GM19328 (cell line): Measurements from ENCODE around the gene CASP7.

Experiments
- ATAC-seq: cut with Tn5 transposase; IDR thresholded peaks from one replicate; pipeline ENCODE4 v1.9.1; 2021; ENCODE audit warnings: mild to moderate bottlenecking, moderate library complexity; ENCODE audit not compliant: unreplicated experiment

Gene CASP7

DNA sequence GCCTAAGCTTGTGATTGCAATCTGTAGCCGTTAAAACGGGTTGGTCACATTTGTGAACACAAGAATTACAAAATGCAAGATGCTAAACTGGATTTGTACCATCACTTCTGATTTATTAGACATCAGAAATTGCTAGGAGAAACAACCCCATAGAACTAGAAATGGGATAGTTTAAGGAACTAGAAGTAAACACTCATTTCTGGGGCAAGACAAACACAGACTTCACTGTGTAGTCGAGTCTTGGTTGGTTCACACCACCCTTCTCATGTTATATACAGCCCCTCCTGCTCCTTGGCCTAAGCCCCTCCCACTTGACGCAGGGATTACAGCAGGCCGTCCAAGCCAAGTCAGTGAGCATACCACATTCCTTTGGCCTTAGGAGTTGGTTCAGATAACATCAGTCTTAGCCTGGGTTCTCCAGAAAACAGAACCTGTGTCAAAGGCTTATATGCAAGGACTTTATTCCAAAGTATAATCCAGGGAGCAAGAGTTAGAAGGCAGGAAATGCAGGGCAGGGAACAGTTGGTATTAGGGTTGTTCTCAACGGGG, 13.8 kb upstream of the CASP7 start:
- no peak for ATAC-seq

DNA sequence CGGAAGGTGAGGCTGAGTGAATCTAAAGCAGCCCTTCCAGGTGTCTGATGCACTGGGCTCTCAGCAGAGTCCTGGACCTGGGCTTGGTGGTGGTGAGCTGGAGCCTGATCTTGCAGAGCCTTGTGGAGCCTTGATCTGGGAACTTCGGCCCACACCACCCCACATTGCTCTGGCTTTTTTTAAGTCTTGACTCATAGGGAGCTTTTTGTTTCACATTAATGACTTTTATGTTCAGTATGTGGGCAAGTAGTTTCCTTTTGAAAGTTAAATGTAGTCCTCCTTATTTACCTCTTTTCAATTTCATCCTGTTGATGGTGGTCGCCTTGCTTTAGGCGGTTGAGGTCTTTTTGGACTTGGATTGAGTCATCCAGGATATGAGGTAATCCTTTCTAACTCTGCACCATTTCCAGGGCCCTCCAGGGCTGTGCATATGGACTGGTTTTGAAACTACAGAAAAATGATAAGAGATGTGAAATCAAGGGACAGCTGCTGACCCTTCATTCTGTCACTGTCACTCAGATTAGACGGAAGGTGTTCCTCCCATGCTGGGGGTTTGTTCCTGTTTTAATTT, 12.9 kb upstream of the CASP7 start:
- peak; percentile 63 for ATAC-seq

- ATAC-seq, result peak; percentile 10
Observed at GRCh38 chr10:113680190-113681111, 739 bp downstream of the CASP7 start.

DNA sequence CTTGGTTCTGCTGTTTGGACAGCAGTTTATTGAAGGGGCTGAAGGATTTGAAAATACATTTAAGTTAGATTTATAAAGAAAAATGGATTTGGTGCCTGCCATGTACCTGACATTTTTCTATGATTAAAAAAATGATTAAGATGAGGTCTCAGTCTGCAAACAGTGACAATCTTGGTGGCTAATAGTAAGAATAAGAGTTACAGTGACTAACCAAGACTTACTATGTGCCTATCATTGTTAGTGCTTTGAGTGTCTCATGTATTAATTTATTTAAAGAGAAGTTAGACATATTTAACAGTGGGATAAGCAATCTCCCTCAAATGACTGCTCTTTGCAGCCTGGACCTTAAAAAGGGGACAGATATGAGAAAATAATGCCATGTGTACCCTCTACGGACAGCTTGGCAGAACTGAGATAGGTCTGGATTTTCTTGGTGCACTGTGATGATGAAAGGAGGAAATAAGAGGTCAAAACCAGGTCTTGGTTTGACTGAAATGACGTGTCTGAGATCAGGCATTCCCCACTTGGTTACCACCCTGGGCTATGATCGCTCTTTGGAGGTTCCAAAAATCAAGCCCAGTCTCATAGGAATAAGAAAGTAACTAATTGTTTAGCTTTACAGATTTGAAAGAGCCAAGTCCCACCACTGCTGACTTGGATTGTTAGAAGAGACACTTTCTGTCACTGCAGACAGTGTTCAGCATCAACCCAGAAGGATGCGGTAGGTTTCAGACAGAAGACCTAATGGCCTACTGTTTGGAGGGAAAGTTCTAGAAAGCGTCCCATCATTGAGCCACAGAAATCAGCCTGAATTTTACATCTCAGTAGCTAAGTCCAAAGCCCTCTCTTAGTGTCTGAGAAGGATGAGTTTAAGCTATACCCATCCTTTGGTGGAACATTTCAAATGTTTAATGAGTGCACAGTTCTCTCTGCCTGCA, 2.1 kb downstream of the CASP7 start:
- ATAC-seq, result peak; percentile 41

DNA sequence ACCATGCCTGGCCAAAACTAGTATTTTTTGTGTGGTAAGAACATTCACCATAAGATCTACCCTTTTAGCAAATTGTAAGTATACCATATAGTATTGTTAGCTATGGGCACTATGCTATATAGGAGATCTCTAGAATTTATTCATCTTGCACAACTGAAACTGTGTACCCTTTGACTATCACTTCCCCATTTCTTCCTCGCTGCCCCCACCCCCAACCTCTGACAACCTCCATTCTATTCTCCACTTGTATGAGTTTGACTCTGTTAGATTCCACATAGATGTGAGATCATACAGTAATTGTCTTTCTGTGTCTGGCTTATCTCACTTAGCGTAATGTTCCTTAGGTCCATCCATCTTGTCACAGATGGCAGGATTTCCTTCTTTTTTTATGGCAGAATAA, 3.6 kb downstream of the CASP7 start:
- no peak for ATAC-seq

GRCh38 chr10:113686028-113686427, 6.3 kb downstream of the CASP7 start:
- no peak for ATAC-seq

GRCh38 chr10:113687037-113687436, 7.3 kb downstream of the CASP7 start:
- ATAC-seq, result no peak

DNA sequence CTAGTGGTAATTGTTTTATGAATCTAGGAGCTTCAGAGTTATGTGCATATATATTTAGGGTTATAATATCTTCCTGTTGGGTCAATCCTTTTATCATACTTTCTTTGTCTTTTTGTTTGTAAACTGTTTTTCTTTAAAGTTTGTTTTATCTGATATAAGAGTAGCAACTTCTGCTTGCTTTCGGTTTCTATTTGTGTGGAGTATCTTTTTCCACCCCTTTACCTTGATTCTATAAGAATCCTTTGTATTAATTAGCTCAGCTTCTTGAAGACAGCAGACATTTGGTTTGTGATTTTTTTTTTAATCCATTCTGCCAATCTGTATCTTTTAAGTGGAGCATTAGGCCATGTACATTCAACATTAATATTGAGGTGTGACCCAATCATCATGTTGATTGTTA, 9.3 kb downstream of the CASP7 start:
- ATAC-seq, result no peak

DNA sequence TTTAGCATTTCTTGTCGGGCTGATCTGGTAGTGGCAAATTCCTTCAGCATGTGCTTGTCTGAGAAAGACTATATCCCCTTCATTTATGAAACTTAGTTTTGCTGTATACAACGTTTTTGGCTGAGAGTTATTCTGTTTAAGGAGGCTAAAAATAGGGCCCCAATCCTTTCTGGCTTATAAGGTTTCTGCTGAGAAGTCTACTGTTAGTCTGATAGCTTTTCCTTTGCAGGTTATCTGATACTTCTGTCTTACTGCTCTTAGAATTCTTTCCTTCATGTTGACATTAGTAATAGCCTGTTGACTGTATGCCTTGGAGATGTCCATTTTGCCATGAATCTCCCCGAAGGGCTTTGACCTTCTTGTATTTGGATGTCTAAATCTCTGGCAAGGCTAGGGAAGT, 9.9 kb downstream of the CASP7 start:
- no peak for ATAC-seq

DNA sequence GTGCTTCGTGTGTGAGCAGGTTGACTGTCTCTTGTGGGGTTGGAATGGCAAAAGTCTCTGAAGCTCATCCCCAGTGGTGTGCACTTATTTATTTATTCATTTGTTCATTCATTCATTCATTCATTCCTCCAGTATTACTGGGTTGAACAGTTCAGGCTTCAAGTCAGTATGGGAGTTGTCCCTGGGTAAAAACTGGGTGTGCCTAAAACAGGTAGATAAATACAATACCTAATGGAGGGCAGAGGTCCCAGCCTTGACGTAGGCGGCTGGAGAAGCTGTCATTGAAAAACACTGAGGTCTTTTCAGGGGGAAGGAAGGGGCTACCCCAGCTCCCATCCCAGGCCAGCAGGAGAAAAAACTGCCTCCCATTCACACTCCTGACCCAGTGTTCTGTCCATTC, 11.0 kb downstream of the CASP7 start:
- no peak for ATAC-seq

- ATAC-seq, result no peak
Observed at GRCh38 chr10:113691381-113691780, 11.7 kb downstream of the CASP7 start.

GRCh38 chr10:113692271-113692670, 12.6 kb downstream of the CASP7 start:
- no peak for ATAC-seq

DNA sequence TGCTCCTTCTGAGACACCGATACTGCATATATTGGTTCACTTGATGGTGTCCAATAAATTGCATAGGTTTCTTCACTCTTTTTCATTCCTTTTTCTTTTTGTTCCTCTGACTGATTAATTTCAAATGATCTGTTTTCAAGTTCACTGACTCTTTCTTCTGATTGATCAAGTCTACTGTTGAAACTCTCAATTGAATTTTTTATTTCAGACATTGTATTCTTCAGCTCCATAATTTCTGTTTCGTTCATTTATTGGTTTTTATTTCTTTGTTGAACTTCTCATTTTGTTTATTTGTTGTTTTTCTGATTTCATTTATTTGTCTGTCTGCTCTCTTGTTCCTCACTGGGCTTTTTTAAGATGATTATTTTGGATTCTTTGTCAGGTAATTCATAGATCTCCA, 13.6 kb downstream of the CASP7 start:
- ATAC-seq, result no peak

GRCh38 chr10:113695691-113696090, 16.0 kb downstream of the CASP7 start:
- no peak for ATAC-seq

DNA sequence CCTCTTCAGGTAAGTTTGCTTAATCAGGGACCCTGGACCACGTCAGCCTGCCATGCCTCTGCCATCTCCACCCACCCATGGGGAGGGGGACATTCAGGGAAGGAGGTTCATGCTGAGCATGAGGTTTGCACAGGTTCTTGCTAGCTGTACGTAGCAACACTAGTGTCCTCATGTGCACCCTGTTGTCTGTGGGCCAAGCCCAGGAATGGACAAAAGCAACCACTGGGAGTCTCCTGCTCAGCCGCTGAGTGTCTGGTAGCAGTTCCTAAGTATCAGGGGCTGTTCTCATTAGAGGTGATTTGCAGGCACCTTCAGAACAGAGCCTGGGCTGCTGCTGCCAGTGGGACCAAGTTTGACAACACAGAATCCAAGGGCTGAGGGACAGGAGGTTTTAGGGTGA, 17.9 kb downstream of the CASP7 start:
- ATAC-seq, result no peak

- no peak for ATAC-seq
Observed at GRCh38 chr10:113704637-113705343, 25.1 kb downstream of the CASP7 start.

DNA sequence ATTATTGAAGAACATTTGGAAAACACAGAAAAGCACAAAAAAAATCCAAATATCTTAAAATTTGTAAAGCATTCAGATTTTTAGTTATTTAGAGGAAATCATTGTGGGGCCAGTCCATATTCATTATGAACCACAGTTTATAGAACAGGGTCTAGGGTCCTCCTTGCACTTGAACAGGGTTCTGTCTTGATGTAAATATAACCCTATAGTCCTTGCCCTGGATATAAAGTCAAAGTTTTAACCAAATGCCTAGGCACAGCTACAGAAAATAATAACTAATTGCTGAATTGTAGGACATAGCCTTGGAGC, 25.6 kb downstream of the CASP7 start:
- ATAC-seq, result no peak

DNA sequence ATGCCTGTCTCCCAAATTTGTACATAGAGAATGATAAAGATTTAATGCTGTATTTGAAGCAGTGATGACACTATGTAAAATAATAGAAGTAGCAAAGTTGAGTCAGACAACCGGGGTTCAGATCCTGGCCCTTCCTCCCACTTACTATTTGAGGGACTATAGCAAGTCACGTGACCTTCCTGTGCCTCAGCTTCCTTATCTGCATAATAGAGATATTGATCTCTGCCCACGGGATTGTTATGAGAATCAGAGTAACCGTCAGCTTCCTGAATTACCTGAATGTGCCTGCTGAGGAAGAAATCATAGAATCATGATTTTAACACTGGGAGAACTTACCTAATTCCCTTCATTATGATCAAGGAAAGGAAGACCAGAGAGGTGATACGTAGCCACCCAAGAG, 26.9 kb downstream of the CASP7 start:
- ATAC-seq, result no peak

DNA sequence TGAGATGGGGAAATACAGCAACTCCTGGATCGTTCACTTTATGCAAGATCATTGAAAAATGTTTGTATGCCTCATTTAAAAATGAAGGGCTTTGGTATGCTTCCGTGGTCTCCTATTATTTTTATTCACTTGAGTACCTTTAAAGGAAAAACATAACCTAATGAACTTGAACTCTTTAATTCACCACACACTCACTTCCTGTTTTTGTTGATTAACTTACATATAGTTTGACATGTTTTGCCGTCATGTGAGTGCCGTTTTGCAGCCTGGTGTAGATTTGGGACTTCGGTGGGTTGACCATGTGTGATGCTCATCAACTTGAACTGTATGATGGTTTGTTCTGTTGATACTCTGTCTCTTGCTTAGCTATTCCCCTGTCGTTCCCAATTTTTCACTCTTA, 28.9 kb downstream of the CASP7 start:
- no peak for ATAC-seq

DNA sequence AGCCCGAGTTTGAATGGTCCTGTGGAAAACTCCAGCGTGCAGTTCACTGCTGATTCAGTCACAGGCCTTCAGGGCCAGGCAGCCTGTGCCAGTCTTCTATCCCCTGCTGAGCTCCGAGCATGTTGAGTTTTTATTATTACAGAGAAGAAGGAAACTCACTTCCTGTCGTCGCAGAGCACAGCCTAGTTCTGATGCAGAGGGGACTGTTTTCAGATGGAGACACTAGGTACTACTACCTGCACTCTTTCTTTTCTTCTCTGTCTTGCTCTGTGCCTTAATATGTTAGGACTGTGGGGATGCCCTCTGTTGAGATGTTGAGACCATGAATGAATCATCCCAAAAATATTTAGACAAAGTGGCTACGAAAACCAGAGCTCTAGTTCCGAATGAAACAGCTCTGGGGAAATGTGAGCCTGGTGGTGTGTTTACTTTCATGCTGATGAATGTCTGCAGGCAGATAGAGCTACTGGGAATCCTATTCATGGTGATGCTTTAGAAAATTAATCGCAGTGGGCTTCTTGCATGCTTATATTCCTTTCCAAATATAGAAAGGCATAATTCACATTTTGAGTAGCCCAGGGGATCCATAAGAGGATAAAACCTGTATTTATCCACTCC, 29.6 kb downstream of the CASP7 start:
- no peak for ATAC-seq
